T-cell (primary cell): ENCODE results near the gene GABPB2. TPM values are rescaled to one million over a fixed set of nuclear protein-coding genes. Genes with fewer than 3 reads are reported as not detected.

Source experiments
- ATAC-seq, 4 experiments: fragments of 200-7000 bp in 3 of 4; fragments of 150-1000 bp in 1 of 4; cut with Tn5 transposase; replicated peaks in 1 of 4; 1 replicate in 3 of 4; 2 replicates in 1 of 4; pipeline ENCODE4 v1.10.0; 2021; ENCODE audit warnings: moderate library complexity in 3 of 4, mild to moderate bottlenecking in 2 of 4, moderate number of reproducible peaks in 1 of 4
- CTCF ChIA-PET, 2 donors: fragments of 300-600 bp; sonication (Branson Sonifier 250); formaldehyde crosslinking; loops; one replicate each; lab custom pipeline; 2022; ENCODE audit warnings: antibody characterized with exemption in 2 of 2; lab: Charles Lee
- POLR2A ChIA-PET, 2 donors: fragments of 300-600 bp; sonication (Branson Sonifier 250); formaldehyde crosslinking; loops; one replicate each; lab custom pipeline; 2022; ENCODE audit warnings: antibody characterized with exemption in 2 of 2; lab: Charles Lee
- DNase-seq, 35 experiments: peaks; one replicate each; pipeline versions ENCODE4 v3.0.0 to v3.0.0-alpha.2; 2013 to 2023
- H3K27ac ChIP-seq: one replicate; pipeline ENCODE4 v1.5.1; 2013; ENCODE audit warnings: low read length
- H3K27me3 ChIP-seq, 2 experiments: replicated peaks in 1 of 2; 1 replicate in 1 of 2; 2 replicates in 1 of 2; pipeline versions ENCODE4 v1.6.1 to v1.7.0; 2013; ENCODE audit warnings: low read length in 1 of 2, mixed read lengths in 1 of 2; ENCODE audit not compliant: control insufficient read depth in 2 of 2, insufficient read depth in 2 of 2; ENCODE audit errors: extremely low read depth in 1 of 2
- H3K36me3 ChIP-seq, 2 donors: 1 replicate in 1 of 2; 2 replicates in 1 of 2; pipeline versions ENCODE4 v1.6.1 to v1.7.0; 2013; ENCODE audit warnings: low read length in 1 of 2; ENCODE audit not compliant: control insufficient read depth in 2 of 2, insufficient read depth in 1 of 2; ENCODE audit errors: extremely low read depth in 1 of 2
- H3K4me1 ChIP-seq, 2 experiments: 1 replicate in 1 of 2; 2 replicates in 1 of 2; pipeline versions ENCODE4 v1.6.1 to v1.7.0; 2013; ENCODE audit warnings: low read length in 2 of 2, mixed read lengths in 1 of 2; ENCODE audit not compliant: insufficient read depth in 2 of 2, control insufficient read depth in 1 of 2; ENCODE audit errors: extremely low read depth in 1 of 2
- H3K4me3 ChIP-seq, 2 donors: 1 replicate in 1 of 2; 2 replicates in 1 of 2; pipeline versions ENCODE4 v1.5.1 to v1.7.0; 2013; ENCODE audit warnings: mild to moderate bottlenecking in 2 of 2, low read length in 1 of 2, moderate library complexity in 1 of 2; ENCODE audit not compliant: control insufficient read depth in 1 of 2; ENCODE audit errors: extremely low read depth in 1 of 2
- H3K9me3 ChIP-seq: 2 replicates; pipeline ENCODE4 v1.7.0; 2013
- H3K27ac Mint-ChIP-seq, 2 donors: one replicate each; pipeline ENCODE4 v1.8.0; 2020 to 2021; ENCODE audit warnings: mild to moderate bottlenecking in 2 of 2, mixed read lengths in 2 of 2
- H3K27me3 Mint-ChIP-seq, 2 donors: one replicate each; pipeline ENCODE4 v1.8.0; 2021 to 2022; ENCODE audit warnings: mixed read lengths in 2 of 2
- H3K36me3 Mint-ChIP-seq: one replicate; pipeline ENCODE4 v1.8.0; 2021; ENCODE audit warnings: mixed read lengths
- H3K4me1 Mint-ChIP-seq, 3 donors: one replicate each; pipeline ENCODE4 v1.8.0; 2020 to 2022; ENCODE audit warnings: mixed read lengths in 3 of 3, mild to moderate bottlenecking in 1 of 3
- H3K4me3 Mint-ChIP-seq, 3 donors: one replicate each; pipeline ENCODE4 v1.8.0; 2020 to 2022; ENCODE audit warnings: mild to moderate bottlenecking in 3 of 3, mixed read lengths in 3 of 3, moderate library complexity in 3 of 3
- H3K9me3 Mint-ChIP-seq, 3 donors: one replicate each; pipeline ENCODE4 v1.8.0; 2020 to 2022; ENCODE audit warnings: mixed read lengths in 3 of 3
- WGBS: methylation state at CpG from one replicate; pipeline ENCODE4 v1.1.5; 2013; ENCODE audit warnings: missing lambda C conversion rate; ENCODE audit not compliant: insufficient coverage; 5-methylcytosine and 5-hydroxymethylcytosine counted together
- total RNA-seq, 35 experiments: library from RNA in 6 of 35; stranded (reverse) in 6 of 35; fragments of 120-200 nt in 1 of 35; gene quantifications; one replicate each; pipeline versions ENCODE4 v1.2.1 to v1.2.4 and lab custom pipeline; 2013 to 2026

The GABPB2 gene
- total RNA-seq, 5 donors from 2014 or later (not counting 1 experiment from before 2014, with no cell fraction given) = 29.6 to 41.3 (median 32.5) TPM

- WGBS = 71% methylated on average over 1 of the region's 5 CpGs
- Mint-ChIP-seq H3K27me3 (no peaks in the 10 kb centered on the region), H3K4me3 (no peak overlapping the region), H3K36me3 (peaks cover 49% of the 10 kb centered on the region), H3K4me1 (peaks cover 14 to 19% (median 16%) of the 10 kb centered on the region in 3 donors), H3K27ac (peak overlapping the region in 1 of 2 donors; percentile 1), H3K9me3 (no peaks in the 10 kb centered on the region)
- H3K4me1 ChIP-seq = peaks cover 5 to 13% of the 10 kb centered on the region in 2 experiments
- ChIA-PET POLR2A (no interaction called here), CTCF (no interaction called here)
- ATAC-seq (no peak), DNase-seq (no peak)
- H3K9me3 ChIP-seq = no peaks in the 10 kb centered on the region
- H3K27me3 ChIP-seq = no peaks in the 10 kb centered on the region
- H3K27ac ChIP-seq = no peak overlapping the region
- H3K4me3 ChIP-seq = no peak overlapping the region
- H3K36me3 ChIP-seq = peaks cover 7 to 69% of the 10 kb centered on the region in 2 donors
These were observed 100.6 kb downstream of the GABPB2 start for GRCh38 chr1:151171190-151171589.

Other genes starting within 250 kb of the GABPB2 start
- gene ARNT, start 194.2 kb upstream of the GABPB2 start, total RNA-seq = 10 to 100 TPM; 37.3 to 38.7 (median 37.9) TPM
- not detected for gene CTXND2, start 183.6 kb upstream of the GABPB2 start, total RNA-seq
- gene SETDB1, start 144.4 kb upstream of the GABPB2 start, total RNA-seq = 10 to 100 TPM; 44.5 to 72.6 (median 62.5) TPM
- gene CERS2, start 95.9 kb upstream of the GABPB2 start, total RNA-seq = 100 to 1,000 TPM in 4 of 5 donors, 10 to 100 TPM in 1; 74.3 to 153 (median 135) TPM
- gene ANXA9, start 88.5 kb upstream of the GABPB2 start, total RNA-seq = under 1 TPM in 2 of 5 donors, not detected in 3; 0.15 to 0.16 TPM
- 10 to 100 TPM; 15.3 to 26.8 (median 19.0) TPM for gene MINDY1, start 63.9 kb upstream of the GABPB2 start, total RNA-seq
- gene PRUNE1, start 62.3 kb upstream of the GABPB2 start, total RNA-seq = 10 to 100 TPM; 15.3 to 31.3 (median 24.9) TPM
- gene BNIPL, start 34.2 kb upstream of the GABPB2 start, total RNA-seq = 1 to 10 TPM in 3 of 5 donors, under 1 TPM in 2; 0.54 to 2.6 (median 2.2) TPM
- gene C1orf56, start 23.0 kb upstream of the GABPB2 start, total RNA-seq = 1 to 10 TPM in 4 of 5 donors, under 1 TPM in 1; 0.61 to 4.8 (median 3.3) TPM
- gene CDC42SE1, start 11.1 kb upstream of the GABPB2 start, total RNA-seq = 100 to 1,000 TPM; 419 to 475 (median 450) TPM
- 1 to 10 TPM; 3.6 to 4.9 (median 3.9) TPM for gene MLLT11, start 10.4 kb upstream of the GABPB2 start, total RNA-seq
- gene SEMA6C, start 75.9 kb downstream of the GABPB2 start, total RNA-seq = 10 to 100 TPM in 1 of 5 donors, 1 to 10 TPM in 4; 2.5 to 11.5 (median 8.5) TPM
- 10 to 100 TPM in 3 of 5 donors, 1 to 10 TPM in 2; 3.7 to 41.2 (median 38.8) TPM for gene TNFAIP8L2, start 85.9 kb downstream of the GABPB2 start, total RNA-seq
- gene LYSMD1, start 95.1 kb downstream of the GABPB2 start, total RNA-seq = 1 to 10 TPM in 3 of 5 donors, under 1 TPM in 2; 0.68 to 3.2 (median 2.3) TPM
- gene SCNM1, start 95.4 kb downstream of the GABPB2 start, total RNA-seq = 10 to 100 TPM; 35.4 to 60.4 (median 52.4) TPM
- 1 to 10 TPM; 1.9 to 6.2 (median 5.3) TPM for gene TMOD4, start 105.2 kb downstream of the GABPB2 start, total RNA-seq
- gene VPS72, start 119.4 kb downstream of the GABPB2 start, total RNA-seq = 10 to 100 TPM; 50.2 to 84.5 (median 58.9) TPM
- 10 to 100 TPM; 39.2 to 52.7 (median 48.0) TPM for gene PIP5K1A, start 127.8 kb downstream of the GABPB2 start, total RNA-seq
- 100 to 1,000 TPM in 3 of 5 donors, 10 to 100 TPM in 2; 68.1 to 150 (median 133) TPM for gene PSMD4, start 184.0 kb downstream of the GABPB2 start, total RNA-seq
- gene ZNF687, start 211.5 kb downstream of the GABPB2 start, total RNA-seq = 10 to 100 TPM; 27.7 to 44.2 (median 40.5) TPM